WERI-Rb-1 (cell line): ENCODE measurements around the gene TMEM129.
A peak's percentile ranks its signal among the peaks of the same experiment; 100 is the strongest.

Experiments used
- DNase-seq: peaks from one replicate; pipeline ENCODE4 v3.0.0-alpha.2; 2020
- H3K27ac ChIP-seq: fragments of 250-450 bp; sonication (Bioruptor Pico); 2 replicates; pipeline ENCODE4 v1.5.1; 2020; ENCODE audit warnings: mild to moderate bottlenecking, moderate library complexity
- H3K27me3 ChIP-seq: fragments of 250-450 bp; sonication (Bioruptor Pico); 2 replicates; pipeline ENCODE4 v1.5.1; 2021; ENCODE audit warnings: mild to moderate bottlenecking, low read depth, moderate library complexity; ENCODE audit not compliant: insufficient read depth, severe bottlenecking
- H3K36me3 ChIP-seq: fragments of 250-450 bp; sonication (Bioruptor Pico); 2 replicates; pipeline ENCODE4 v1.5.1; 2020; ENCODE audit warnings: mild to moderate bottlenecking, moderate library complexity
- H3K4me3 ChIP-seq: 2 replicates; pipeline ENCODE4 v1.5.1; 2011; ENCODE audit warnings: low read depth, mild to moderate bottlenecking, control low read depth, low read length
- H3K9me3 ChIP-seq: fragments of 250-450 bp; sonication (Bioruptor Pico); 2 replicates; pipeline ENCODE4 v1.5.1; 2021; ENCODE audit warnings: mild to moderate bottlenecking, moderate library complexity; ENCODE audit not compliant: severe bottlenecking
- CTCF ChIP-seq: IDR thresholded peaks from 2 replicates; pipeline ENCODE4 v1.5.1; 2011; ENCODE audit warnings: low read depth, mild to moderate bottlenecking, control low read depth, inconsistent platforms, low read length

The TMEM129 gene

GRCh38 chr4:1721003-1721665, at the start of gene TMEM129, which contains the start of gene TACC3:
TMEM129 (minus strand) TSS chr4:1721323; CDS start chr4:1720837, 486 bp downstream.
TACC3 (plus strand) TSS chr4:1721521; CDS start chr4:1723422, 1,901 bp downstream.
- H3K36me3 ChIP-seq, result peaks cover 71% of the 10 kb centered on the region
- peak within 1 kb of the TSS; percentile 94 for H3K27ac ChIP-seq
- DNase-seq, result peak; percentile 98
- no peaks in the 10 kb centered on the region for H3K9me3 ChIP-seq
- no peaks in the 10 kb centered on the region for H3K27me3 ChIP-seq
- no peak for TF ChIP-seq CTCF
- H3K4me3 ChIP-seq, result peak within 1 kb of the TSS; percentile 69

GRCh38 chr4:1770791-1771231, 49.7 kb upstream of the TMEM129 start:
- Histone ChIP-seq H3K27me3 (no peaks in the 10 kb centered on the region), H3K9me3 (no peaks in the 10 kb centered on the region), H3K27ac (no peak overlapping the region), H3K4me3 (no peak overlapping the region), H3K36me3 (no peaks in the 10 kb centered on the region)
- no peak for TF ChIP-seq CTCF
- no peak for DNase-seq

GRCh38 chr4:1770245-1770644, 49.1 kb upstream of the TMEM129 start:
- peak overlapping the region; percentile 15; the same call in 1 of the 2 replicates for H3K4me3 ChIP-seq
- no peaks in the 10 kb centered on the region for H3K27me3 ChIP-seq
- 0 out of 2 replicates have a peak, but pooled peaks have one; percentile 0 for TF ChIP-seq CTCF
- no peaks in the 10 kb centered on the region for H3K36me3 ChIP-seq
- H3K9me3 ChIP-seq, result no peaks in the 10 kb centered on the region
- H3K27ac ChIP-seq, result no peak overlapping the region
- peak; percentile 64 for DNase-seq

GRCh38 chr4:1769692-1770091, 48.6 kb upstream of the TMEM129 start:
- H3K9me3 ChIP-seq, result no peaks in the 10 kb centered on the region
- H3K27ac ChIP-seq, result no peak overlapping the region
- no peaks in the 10 kb centered on the region for H3K27me3 ChIP-seq
- no peak for TF ChIP-seq CTCF
- H3K4me3 ChIP-seq, result no peak overlapping the region
- DNase-seq, result no peak
- no peaks in the 10 kb centered on the region for H3K36me3 ChIP-seq

- DNase-seq, result no peak
- H3K4me3 ChIP-seq, result peak overlapping the region; percentile 41
- no peaks in the 10 kb centered on the region for H3K9me3 ChIP-seq
- no peaks in the 10 kb centered on the region for H3K27me3 ChIP-seq
- no peak for TF ChIP-seq CTCF
- H3K27ac ChIP-seq, result peak overlapping the region; percentile 20
- no peaks in the 10 kb centered on the region for H3K36me3 ChIP-seq
Observed at GRCh38 chr4:1768367-1769034, 47.4 kb upstream of the TMEM129 start.
